ENCODE results near the gene METAP1D.
"Not testable (repeated sequence)": the region's sequence is repeated elsewhere in the genome, so short reads cannot be mapped to it uniquely, and the experiment has no call there.

The METAP1D gene

GRCh38 chr2:172049567-172050120 is 49.9 kb downstream of the METAP1D start:
- DNase-seq = no peak

- no peak for DNase-seq
These were observed 50.8 kb downstream of the METAP1D start for GRCh38 chr2:172050479-172051125.

- DNase-seq = peak; percentile 40
These were observed 52.5 kb downstream of the METAP1D start for GRCh38 chr2:172052000-172052983.

GRCh38 chr2:172053486-172053885 is 53.7 kb downstream of the METAP1D start:
- DNase-seq = no peak

GRCh38 chr2:172056293-172056692 is 56.5 kb downstream of the METAP1D start:
- no peak for DNase-seq

GRCh38 chr2:172058660-172059059 is 58.9 kb downstream of the METAP1D start:
- no peak for DNase-seq

- DNase-seq = not testable (repeated sequence)
These were observed 60.4 kb downstream of the METAP1D start for GRCh38 chr2:172060118-172060517.

- no peak for DNase-seq
These were observed 62.8 kb downstream of the METAP1D start for GRCh38 chr2:172062402-172063004.

- no peak for DNase-seq
These were observed 63.7 kb downstream of the METAP1D start for GRCh38 chr2:172063446-172063845.

GRCh38 chr2:172065111-172065510 is 65.4 kb downstream of the METAP1D start:
- DNase-seq = no peak

GRCh38 chr2:172066394-172066886 is 66.7 kb downstream of the METAP1D start:
- DNase-seq = no peak

- DNase-seq = not testable (repeated sequence)
These were observed 68.2 kb downstream of the METAP1D start for GRCh38 chr2:172067905-172068304.

- no peak for DNase-seq
These were observed 71.2 kb downstream of the METAP1D start for GRCh38 chr2:172070936-172071335.

- DNase-seq = peak; percentile 33
These were observed 72.5 kb downstream of the METAP1D start for GRCh38 chr2:172072303-172072702.

GRCh38 chr2:172072706-172073105 is 73.0 kb downstream of the METAP1D start:
- no peak for DNase-seq

- no peak for DNase-seq
These were observed 73.8 kb downstream of the METAP1D start for GRCh38 chr2:172073518-172073917.

GRCh38 chr2:172074254-172074653 is 74.5 kb downstream of the METAP1D start:
- DNase-seq = no peak

GRCh38 chr2:172079416-172079815 is 79.7 kb downstream of the METAP1D start:
- no peak for DNase-seq

GRCh38 chr2:172079838-172080640 is 80.3 kb downstream of the METAP1D start:
- DNase-seq = no peak

GRCh38 chr2:172080641-172081220 is 81.0 kb downstream of the METAP1D start:
- no peak for DNase-seq

GRCh38 chr2:172081221-172082022 is 81.7 kb downstream of the METAP1D start:
- no peak for DNase-seq
